Smooth muscle cell of bladder (primary cell): Measurements from ENCODE around the gene NABP2. TPM values are rescaled to one million over a fixed set of nuclear protein-coding genes. Genes with fewer than 3 reads are reported as not detected.

ENCODE experiments used
- total RNA-seq: library from RNA; depleted of rRNA; stranded (reverse); fragments of >200 nt; gene quantifications from 2 replicates; pipeline ENCODE4 v1.2.3, GENCODE V29; 2014

The NABP2 gene
- total RNA-seq, result 21.9 and 22.6 TPM in 2 replicates

DNA sequence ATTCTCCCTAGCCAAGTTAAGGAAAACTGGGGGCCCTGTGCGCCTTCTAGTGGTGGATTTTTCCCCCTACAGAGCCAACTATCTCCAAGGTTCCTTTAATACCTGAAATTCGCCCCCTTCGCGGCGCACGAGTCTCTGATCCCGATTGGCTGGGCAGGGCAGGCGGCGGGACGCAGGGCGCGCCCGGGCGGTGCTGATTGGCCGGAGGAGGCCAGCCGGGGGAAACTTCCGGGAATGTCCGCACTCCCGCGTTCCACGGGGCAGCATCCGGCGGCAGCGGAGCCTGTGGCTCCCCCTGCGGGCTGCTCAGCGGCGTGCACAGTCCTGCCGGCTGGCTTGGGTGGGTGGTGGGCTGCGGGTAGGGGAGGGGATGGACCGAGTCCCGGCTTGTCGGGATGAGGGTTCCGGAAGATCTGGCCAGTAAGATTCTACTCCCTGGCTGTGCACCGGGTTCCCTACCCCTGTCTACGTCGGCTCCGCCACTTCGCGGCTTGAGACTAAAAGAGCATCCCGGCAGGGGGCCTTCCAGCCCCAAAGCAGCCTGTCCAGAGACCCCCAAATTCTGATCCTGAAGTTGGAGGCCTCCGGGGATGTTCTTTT, at the start of gene NABP2:
Gene NABP2 (plus strand): TSS at position 241 of the 600 bp plus-strand sequence. CDS start 515 bp downstream, outside the sequence.

GRCh38 chr12:56189099-56189917, 34.8 kb upstream of the NABP2 start, which contains the start of gene SMARCC2:
Gene SMARCC2 (minus strand): TSS chr12:56189483. CDS start chr12:56189461, 22 bp downstream.

GRCh38 chr12:56221757-56222530, 2.2 kb upstream of the NABP2 start, which contains the start of gene RNF41:
Gene RNF41 (minus strand): TSS chr12:56221922. CDS start chr12:56214047, 7,875 bp downstream.

GRCh38 chr12:56229916-56230431, 5.8 kb downstream of the NABP2 start, which contains the start of gene SLC39A5:
Gene SLC39A5 (plus strand): TSS chr12:56230051. CDS start chr12:56231275, 1,224 bp downstream.

DNA sequence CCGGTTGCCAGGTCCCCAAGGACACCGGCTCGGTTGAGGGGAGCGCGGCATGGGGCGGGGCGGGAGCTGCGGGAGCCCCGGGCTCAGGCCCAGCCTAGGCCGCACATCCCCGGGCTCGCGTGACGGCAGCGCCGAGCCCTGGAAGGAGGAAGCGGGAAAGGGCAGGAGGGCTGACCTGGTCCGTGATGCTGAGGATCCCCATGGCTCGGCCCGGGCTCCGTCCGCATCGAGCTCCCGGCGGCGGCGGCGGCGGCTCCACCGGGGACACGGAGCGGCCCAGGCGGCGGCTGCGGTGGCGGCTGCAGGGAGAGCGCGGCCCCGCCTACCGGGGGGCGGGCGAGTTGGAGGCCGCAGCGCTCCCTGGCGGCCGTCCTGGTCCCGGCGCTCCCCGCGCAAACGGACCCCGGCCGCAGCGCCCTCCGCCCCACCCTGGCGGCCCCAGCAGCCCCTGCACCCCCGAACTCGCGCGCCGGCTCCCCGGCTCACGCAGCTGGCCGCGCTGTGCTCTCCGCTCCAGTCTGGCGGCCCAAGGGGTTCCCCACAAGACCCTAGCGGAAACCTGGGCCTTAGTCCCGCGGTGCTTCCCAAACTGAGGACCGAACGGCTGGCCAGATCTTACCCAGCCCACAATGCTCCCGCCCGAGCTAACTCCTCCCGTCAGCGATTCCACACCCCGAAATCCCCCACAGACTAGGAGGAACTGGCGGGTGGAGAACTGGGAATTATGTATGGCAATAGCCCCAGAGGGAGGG, 34.1 kb downstream of the NABP2 start, which contains the start of gene ANKRD52:
Gene ANKRD52 (minus strand): TSS at position 317 of the 752 bp plus-strand sequence. CDS start 115 bp downstream, at position 202.

GRCh38 chr12:56266693-56267442, 42.7 kb downstream of the NABP2 start, which contains the start of gene COQ10A:
Gene COQ10A (plus strand): TSS chr12:56266942. CDS start chr12:56267119, 177 bp downstream.

Other genes starting within 250 kb of the NABP2 start
- 8.7 and 9.2 TPM in 2 replicates for gene SUOX, start 227.1 kb upstream of the NABP2 start, total RNA-seq
- 0.57 and 1.5 TPM in 2 replicates for gene IKZF4, start 203.3 kb upstream of the NABP2 start, total RNA-seq
- gene RPS26, start 182.4 kb upstream of the NABP2 start, total RNA-seq, result 52.3 and 82.2 TPM in 2 replicates
- gene ERBB3, start 144.2 kb upstream of the NABP2 start, total RNA-seq, result 0.28 TPM in 2 replicates
- 86.5 and 93.8 TPM in 2 replicates for gene PA2G4, start 119.8 kb upstream of the NABP2 start, total RNA-seq
- gene RPL41, start 107.7 kb upstream of the NABP2 start, total RNA-seq, result 4,326 and 4,609 TPM in 2 replicates
- gene ZC3H10, start 106.1 kb upstream of the NABP2 start, total RNA-seq, result 5.7 and 6.6 TPM in 2 replicates
- 163 and 185 TPM in 2 replicates for gene ESYT1, start 96.1 kb upstream of the NABP2 start, total RNA-seq
- 94.5 and 122 TPM in 2 replicates for gene MYL6B, start 71.8 kb upstream of the NABP2 start, total RNA-seq
- 2,455 and 2,914 TPM in 2 replicates for gene MYL6, start 66.0 kb upstream of the NABP2 start, total RNA-seq
- 40.0 and 47.7 TPM in 2 replicates for gene SMARCC2, start 34.9 kb upstream of the NABP2 start, total RNA-seq
- 165 and 169 TPM in 2 replicates for gene RNF41, start 2.4 kb upstream of the NABP2 start, total RNA-seq
- gene SLC39A5, start 5.7 kb downstream of the NABP2 start, total RNA-seq, result under 0.01 TPM in 2 replicates
- 9.7 and 12.2 TPM in 2 replicates for gene ANKRD52, start 34.0 kb downstream of the NABP2 start, total RNA-seq
- gene COQ10A, start 42.6 kb downstream of the NABP2 start, total RNA-seq, result 6.4 and 8.0 TPM in 2 replicates
- 52.1 and 61.7 TPM in 2 replicates for gene CS, start 76.0 kb downstream of the NABP2 start, total RNA-seq
- gene CNPY2, start 91.6 kb downstream of the NABP2 start, total RNA-seq, result 85.5 and 104 TPM in 2 replicates
- gene PAN2, start 109.7 kb downstream of the NABP2 start, total RNA-seq, result 17.8 and 24.4 TPM in 2 replicates
- not detected in 2 replicates for gene IL23A, start 114.5 kb downstream of the NABP2 start, total RNA-seq
- gene STAT2, start 135.8 kb downstream of the NABP2 start, total RNA-seq, result 289 and 326 TPM in 2 replicates
- not detected in 2 replicates for gene APOF, start 138.5 kb downstream of the NABP2 start, total RNA-seq
- gene TIMELESS, start 225.1 kb downstream of the NABP2 start, total RNA-seq, result 2.1 and 3.6 TPM in 2 replicates
- not detected in 2 replicates for gene MIP, start 230.3 kb downstream of the NABP2 start, total RNA-seq
- 1.00 and 1.2 TPM in 2 replicates for gene SPRYD4, start 244.2 kb downstream of the NABP2 start, total RNA-seq